ENCODE results near the gene KIAA0513.

GRCh38 chr16:85103114-85104079 is 75.8 kb downstream of the KIAA0513 start:
- TF ChIP-seq CTCF (conservative IDR thresholded peaks at IDR 0.05; ENCODE audit: low read length) (no peak), EZH2phosphoT487 (IDR thresholded peaks at IDR 0.05; ENCODE audit: borderline replicate concordance) (no peak)
